Glomerular endothelial cell (primary cell): ENCODE results near the gene SYNDIG1. TPM values are rescaled to one million over a fixed set of nuclear protein-coding genes. Genes with fewer than 3 reads are reported as not detected.

Experiments used
- DNase-seq: peaks from one replicate; pipeline ENCODE4 v3.0.0-alpha.2; 2011; ENCODE audit warnings: low read depth, low spot score; ENCODE audit errors: extremely low read depth
- total RNA-seq: library from RNA; depleted of rRNA; stranded (reverse); fragments of >200 nt; gene quantifications from 2 replicates; pipeline ENCODE4 v1.2.3, GENCODE V29; 2015

Gene SYNDIG1
- total RNA-seq, 1 donor from 2014 or later: not detected

GRCh38 chr20:24667689-24668383, 198.4 kb downstream of the SYNDIG1 start:
- DNase-seq: no peak

GRCh38 chr20:24668384-24668702, 198.9 kb downstream of the SYNDIG1 start:
- DNase-seq: no peak

GRCh38 chr20:24668791-24669190, 199.4 kb downstream of the SYNDIG1 start:
- no peak for DNase-seq

- no peak for DNase-seq
These were observed 200.3 kb downstream of the SYNDIG1 start for GRCh38 chr20:24669701-24670100.

GRCh38 chr20:24670341-24670872, 201.0 kb downstream of the SYNDIG1 start:
- DNase-seq: no peak

GRCh38 chr20:24670981-24671380, 201.6 kb downstream of the SYNDIG1 start:
- DNase-seq: no peak

GRCh38 chr20:24672181-24672880, 202.9 kb downstream of the SYNDIG1 start:
- DNase-seq: no peak

GRCh38 chr20:24672886-24673677, 203.7 kb downstream of the SYNDIG1 start:
- DNase-seq: no peak

- DNase-seq: no peak
These were observed 204.5 kb downstream of the SYNDIG1 start for GRCh38 chr20:24673678-24674570.

GRCh38 chr20:24674921-24675605, 205.6 kb downstream of the SYNDIG1 start:
- DNase-seq: no peak

- DNase-seq: no peak
These were observed 206.4 kb downstream of the SYNDIG1 start for GRCh38 chr20:24675651-24676352.

GRCh38 chr20:24676353-24676977, 207.0 kb downstream of the SYNDIG1 start:
- no peak for DNase-seq

GRCh38 chr20:24676978-24677370, 207.5 kb downstream of the SYNDIG1 start:
- DNase-seq: no peak

GRCh38 chr20:24677626-24678315, 208.3 kb downstream of the SYNDIG1 start:
- DNase-seq: no peak

- DNase-seq: no peak
These were observed 209.1 kb downstream of the SYNDIG1 start for GRCh38 chr20:24678351-24679106.

- no peak for DNase-seq
These were observed 210.1 kb downstream of the SYNDIG1 start for GRCh38 chr20:24679448-24680047.
